Suprapubic skin (tissue), 4 donors: ENCODE results near the gene ANAPC13. TPM values are rescaled to one million over a fixed set of nuclear protein-coding genes. Genes with fewer than 3 reads are reported as not detected.

Experiments used
- DNase-seq, 2 donors: peaks; one replicate each; pipeline ENCODE4 v3.0.0-alpha.2; 2019; ENCODE audit warnings: low spot score in 2 of 2
- H3K27ac ChIP-seq: fragments of 200-600 bp; sonication (generic); one replicate; pipeline ENCODE4 v1.5.1; 2019
- H3K27me3 ChIP-seq: fragments of 200-600 bp; sonication (generic); one replicate; pipeline ENCODE4 v1.5.1; 2019
- H3K36me3 ChIP-seq: fragments of 200-600 bp; sonication (generic); one replicate; pipeline ENCODE4 v1.5.1; 2019
- H3K4me1 ChIP-seq: fragments of 200-600 bp; sonication (generic); one replicate; pipeline ENCODE4 v1.5.1; 2019
- H3K4me3 ChIP-seq: fragments of 200-600 bp; sonication (generic); one replicate; pipeline ENCODE4 v1.5.1; 2019; ENCODE audit warnings: mild to moderate bottlenecking
- H3K9me3 ChIP-seq: fragments of 200-600 bp; sonication (generic); one replicate; pipeline ENCODE4 v1.5.1; 2019
- CTCF ChIP-seq, 2 donors: fragments of 200-600 bp in 1 of 2; fragments of 450-650 bp in 1 of 2; sonication (generic) in 1 of 2; IDR thresholded peaks; one replicate each; pipeline ENCODE4 v1.5.1; 2016 to 2019; ENCODE audit warnings: antibody characterized with exemption in 2 of 2, mild to moderate bottlenecking in 1 of 2, moderate library complexity in 1 of 2
- EP300 ChIP-seq: sonication (generic); formaldehyde crosslinking; IDR thresholded peaks from one replicate; pipeline ENCODE4 v1.6.1; 2017; ENCODE audit warnings: antibody characterized with exemption
- POLR2A ChIP-seq, 2 donors: fragments of 450-650 bp; IDR thresholded peaks; one replicate each; pipeline ENCODE4 v1.6.1; 2017; ENCODE audit warnings: antibody characterized with exemption in 2 of 2, mild to moderate bottlenecking in 2 of 2, moderate library complexity in 2 of 2
- POLR2AphosphoS5 ChIP-seq, 3 donors: sonication (generic); formaldehyde crosslinking; IDR thresholded peaks; one replicate each; pipeline ENCODE4 v1.6.1; 2017; ENCODE audit warnings: antibody characterized with exemption in 3 of 3
- WGBS: methylation state at CpG from one replicate; pipeline ENCODE4 v1.1.5; 2018; 5-methylcytosine and 5-hydroxymethylcytosine counted together
- total RNA-seq, 4 donors: library from RNA; depleted of rRNA; stranded (reverse); fragments of >200 nt; gene quantifications; one replicate each; pipeline ENCODE4 v1.1.0, GENCODE V29; 2016

Gene ANAPC13
- total RNA-seq, 4 donors from 2014 or later, result 20.8 to 51.2 (median 46.0) TPM

- Histone ChIP-seq H3K4me3 (no peak overlapping the region), H3K27ac (no peak overlapping the region), H3K36me3 (peaks cover under 1% of the 10 kb centered on the region), H3K9me3 (peaks cover 31% of the 10 kb centered on the region), H3K27me3 (no peaks in the 10 kb centered on the region), H3K4me1 (no peaks in the 10 kb centered on the region)
- 100% methylated on average over 1 of the region's 4 CpGs for WGBS
- TF ChIP-seq EP300, result no peak
- no peak for DNase-seq
Observed at GRCh38 chr3:134527037-134527436, 41.3 kb upstream of the ANAPC13 start.

- Histone ChIP-seq H3K9me3 (peaks cover 31% of the 10 kb centered on the region), H3K4me1 (no peaks in the 10 kb centered on the region), H3K4me3 (no peak overlapping the region), H3K27ac (no peak overlapping the region), H3K36me3 (no peaks in the 10 kb centered on the region), H3K27me3 (no peaks in the 10 kb centered on the region)
- TF ChIP-seq CTCF (IDR thresholded peaks at IDR 0.05), result no peak
- 97% methylated on average over 1 of the region's 1 CpG for WGBS
- no peak for DNase-seq
Observed at GRCh38 chr3:134526319-134526718, 40.5 kb upstream of the ANAPC13 start.

DNA sequence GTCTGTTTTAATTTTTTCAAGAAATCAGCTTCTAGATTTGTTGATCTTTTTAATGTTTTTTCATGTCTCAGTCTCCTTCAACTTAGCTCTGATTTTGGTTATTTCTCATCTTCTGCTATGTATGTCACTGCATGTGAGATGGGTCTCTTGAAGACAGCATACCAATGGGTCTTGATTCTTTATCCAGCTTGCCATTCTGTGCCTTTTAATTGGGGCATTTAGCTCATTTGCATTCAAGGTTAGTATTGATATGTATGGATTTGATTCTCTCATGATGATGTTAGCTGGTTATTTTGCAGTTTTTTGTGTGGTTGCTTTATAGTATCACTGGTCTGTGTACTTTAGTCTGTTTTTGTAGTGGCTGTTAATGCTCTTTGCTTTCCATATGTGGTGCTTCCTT lies 39.5 kb upstream of the ANAPC13 start:
- Histone ChIP-seq H3K36me3 (no peaks in the 10 kb centered on the region), H3K27me3 (no peaks in the 10 kb centered on the region), H3K27ac (no peak overlapping the region), H3K4me1 (no peaks in the 10 kb centered on the region), H3K4me3 (no peak overlapping the region), H3K9me3 (peaks cover 31% of the 10 kb centered on the region)
- no peak for TF ChIP-seq CTCF (IDR thresholded peaks at IDR 0.05)
- no peak for DNase-seq

- Histone ChIP-seq H3K9me3 (peaks cover 36% of the 10 kb centered on the region), H3K4me3 (no peak overlapping the region), H3K27ac (no peak overlapping the region), H3K36me3 (peaks cover 4% of the 10 kb centered on the region), H3K27me3 (no peaks in the 10 kb centered on the region), H3K4me1 (no peaks in the 10 kb centered on the region)
- 97% methylated on average over 6 of the region's 6 CpGs for WGBS
- TF ChIP-seq POLR2A (IDR thresholded peaks at IDR 0.05) (no peak), POLR2AphosphoS5 (IDR thresholded peaks at IDR 0.05) (no peak), EP300 (no peak), CTCF (IDR thresholded peaks at IDR 0.05) (no peak)
- no peak for DNase-seq
Observed at GRCh38 chr3:134522541-134522940, 36.8 kb upstream of the ANAPC13 start.

DNA sequence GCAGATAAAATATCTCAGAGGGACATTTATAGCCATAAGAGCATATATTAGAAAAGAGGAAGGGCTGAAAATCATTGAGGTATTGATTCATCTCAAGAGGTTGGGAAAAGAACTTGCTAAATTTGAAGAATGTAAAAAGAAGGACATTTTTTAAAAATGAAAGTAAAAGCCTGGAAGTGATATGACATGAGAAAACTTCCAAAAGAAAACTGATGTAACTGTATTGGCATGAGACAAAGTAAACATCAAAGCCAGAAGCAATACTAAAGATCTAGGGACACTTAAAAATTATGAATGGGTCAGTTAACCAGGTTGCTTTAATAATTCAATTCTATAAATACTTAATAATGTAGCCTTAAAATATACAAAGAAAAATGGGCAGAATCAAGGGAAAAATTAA lies 32.0 kb upstream of the ANAPC13 start:
- Histone ChIP-seq H3K9me3 (peaks cover 9% of the 10 kb centered on the region), H3K27me3 (no peaks in the 10 kb centered on the region), H3K27ac (no peak overlapping the region), H3K36me3 (peaks cover 4% of the 10 kb centered on the region), H3K4me3 (no peak overlapping the region), H3K4me1 (no peaks in the 10 kb centered on the region)
- TF ChIP-seq POLR2AphosphoS5 (IDR thresholded peaks at IDR 0.05) (no peak), EP300 (no peak), CTCF (IDR thresholded peaks at IDR 0.05) (no peak), POLR2A (IDR thresholded peaks at IDR 0.05) (no peak)
- DNase-seq, result no peak

DNA sequence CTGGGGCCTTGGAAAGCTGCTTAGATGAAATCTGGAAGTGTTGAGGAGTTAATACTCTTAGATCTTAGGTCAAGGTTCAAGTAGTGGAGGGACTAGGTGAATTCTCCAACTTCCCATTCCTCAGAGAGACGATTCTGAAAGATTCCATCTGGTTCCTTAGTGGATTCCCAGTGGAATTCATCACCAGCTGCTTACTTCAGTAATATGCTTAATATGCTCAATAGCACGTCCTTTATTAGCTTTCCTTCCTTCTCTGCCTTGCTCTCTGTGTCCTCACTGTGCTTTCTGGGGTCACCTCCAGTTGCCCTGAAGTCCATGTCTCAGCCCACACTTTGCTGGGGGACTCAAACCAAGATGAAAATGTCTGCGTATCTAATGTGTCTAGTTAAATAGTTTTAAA lies 31.1 kb upstream of the ANAPC13 start:
- Histone ChIP-seq H3K36me3 (peaks cover 4% of the 10 kb centered on the region), H3K27ac (no peak overlapping the region), H3K4me3 (no peak overlapping the region), H3K9me3 (peaks cover 5% of the 10 kb centered on the region), H3K27me3 (no peaks in the 10 kb centered on the region), H3K4me1 (no peaks in the 10 kb centered on the region)
- TF ChIP-seq CTCF (IDR thresholded peaks at IDR 0.05), result no peak
- TF ChIP-seq POLR2A (IDR thresholded peaks at IDR 0.05), result no peak
- TF ChIP-seq POLR2AphosphoS5 (IDR thresholded peaks at IDR 0.05), result no peak
- TF ChIP-seq EP300, result no peak
- no peak for DNase-seq
- WGBS, result 77% methylated on average over 3 of the region's 3 CpGs
